OCI-LY7 (cell line): Measurements from ENCODE around the gene SLC2A4.

Source experiments
- EZH2phosphoT487 ChIP-seq: fragments of 200-600 bp; sonication (generic); IDR thresholded peaks from 2 replicates; pipeline ENCODE4 v1.6.1; 2018; ENCODE audit warnings: low read depth, borderline replicate concordance, mild to moderate bottlenecking, mixed run types, antibody characterized with exemption, low read length, moderate library complexity, mixed read lengths
- TF ChIP-seq, protein P1 (sequence below): fragments of 200-600 bp; sonication (generic); conservative IDR thresholded peaks from 2 replicates; pipeline ENCODE4 v1.5.1; 2014; ENCODE audit warnings: mild to moderate bottlenecking, antibody characterized with exemption, low read length, moderate library complexity, mixed read lengths

DNA sequence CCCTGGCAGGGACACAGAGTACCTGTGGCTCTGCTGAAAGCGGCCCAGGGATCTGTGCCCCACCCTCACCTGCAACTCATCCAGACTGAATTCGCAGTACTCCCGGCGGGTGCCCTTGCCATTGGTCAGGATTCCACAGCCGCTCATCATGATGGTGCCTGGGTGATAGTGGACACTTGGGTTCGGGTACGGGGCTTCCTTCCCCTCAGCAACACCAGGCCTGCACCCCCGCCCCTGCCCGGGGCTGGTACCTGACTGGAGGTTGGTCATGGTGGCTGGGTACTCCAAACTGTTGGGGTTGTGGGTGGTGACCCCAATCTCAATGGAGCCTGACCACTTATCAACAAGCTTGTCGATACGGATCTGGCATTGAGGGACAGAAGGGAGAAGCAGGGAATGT is 44.7 kb downstream of the SLC2A4 start:
- TF ChIP-seq, protein P1, sequence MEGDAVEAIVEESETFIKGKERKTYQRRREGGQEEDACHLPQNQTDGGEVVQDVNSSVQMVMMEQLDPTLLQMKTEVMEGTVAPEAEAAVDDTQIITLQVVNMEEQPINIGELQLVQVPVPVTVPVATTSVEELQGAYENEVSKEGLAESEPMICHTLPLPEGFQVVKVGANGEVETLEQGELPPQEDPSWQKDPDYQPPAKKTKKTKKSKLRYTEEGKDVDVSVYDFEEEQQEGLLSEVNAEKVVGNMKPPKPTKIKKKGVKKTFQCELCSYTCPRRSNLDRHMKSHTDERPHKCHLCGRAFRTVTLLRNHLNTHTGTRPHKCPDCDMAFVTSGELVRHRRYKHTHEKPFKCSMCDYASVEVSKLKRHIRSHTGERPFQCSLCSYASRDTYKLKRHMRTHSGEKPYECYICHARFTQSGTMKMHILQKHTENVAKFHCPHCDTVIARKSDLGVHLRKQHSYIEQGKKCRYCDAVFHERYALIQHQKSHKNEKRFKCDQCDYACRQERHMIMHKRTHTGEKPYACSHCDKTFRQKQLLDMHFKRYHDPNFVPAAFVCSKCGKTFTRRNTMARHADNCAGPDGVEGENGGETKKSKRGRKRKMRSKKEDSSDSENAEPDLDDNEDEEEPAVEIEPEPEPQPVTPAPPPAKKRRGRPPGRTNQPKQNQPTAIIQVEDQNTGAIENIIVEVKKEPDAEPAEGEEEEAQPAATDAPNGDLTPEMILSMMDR, result no peak
- TF ChIP-seq EZH2phosphoT487, result no peak
